ENCODE data around the gene PELI1.
A peak's percentile ranks its signal among the peaks of the same experiment; 100 is the strongest.

The PELI1 gene

GRCh38 chr2:64063454-64063853 is 80.8 kb downstream of the PELI1 start:
- Histone ChIP-seq H3K27me3 (ENCODE audit: control insufficient read depth, low read length) (no peaks in the 10 kb centered on the region), H3K36me3 (ENCODE audit: control insufficient read depth, low read length) (peaks cover 49% of the 10 kb centered on the region), H3K4me2 (ENCODE audit: low read length) (peak overlapping the region; percentile 62), H3K9me3 (ENCODE audit: control insufficient read depth, insufficient read depth, low read length) (no peaks in the 10 kb centered on the region), H3K9me2 (replicated peaks; ENCODE audit: control insufficient read depth, low read length) (no peaks in the 10 kb centered on the region), H4K20me1 (ENCODE audit: control insufficient read depth, insufficient read depth, low read depth, low read length) (no peaks in the 10 kb centered on the region), H3K79me2 (ENCODE audit: control insufficient read depth, low read length) (peaks cover 28% of the 10 kb centered on the region), H3F3A (ENCODE audit: control insufficient read depth, insufficient read depth) (peaks cover 26% of the 10 kb centered on the region), H3K27ac (ENCODE audit: low read depth, low read length) (peak overlapping the region; percentile 96), H3K4me1 (ENCODE audit: control insufficient read depth, low read length) (peaks cover 85% of the 10 kb centered on the region), H3K4me3 (ENCODE audit: low read length) (peak overlapping the region; percentile 65)
- TF ChIP-seq CTCF (IDR thresholded peaks at IDR 0.05; ENCODE audit: low read depth, low read length, poor library complexity, severe bottlenecking) (no peak), EZH2phosphoT487 (IDR thresholded peaks at IDR 0.05; ENCODE audit: borderline replicate concordance, low read length) (no peak)

GRCh38 chr2:64062840-64063239 is 81.4 kb downstream of the PELI1 start:
- H3K9me3 ChIP-seq (ENCODE audit: control insufficient read depth, insufficient read depth, low read length), result no peaks in the 10 kb centered on the region

GRCh38 chr2:64059270-64059669 is 85.0 kb downstream of the PELI1 start:
- no peak overlapping the region for H3K4me2 ChIP-seq (ENCODE audit: low read length)
- TF ChIP-seq EZH2phosphoT487 (IDR thresholded peaks at IDR 0.05; ENCODE audit: borderline replicate concordance, low read length) (no peak), CTCF (IDR thresholded peaks at IDR 0.05; ENCODE audit: low read depth, low read length, poor library complexity, severe bottlenecking) (no peak)
- peaks cover 28% of the 10 kb centered on the region for H3K36me3 ChIP-seq (ENCODE audit: control insufficient read depth, low read length)
- H3K9me3 ChIP-seq (ENCODE audit: control insufficient read depth, insufficient read depth, low read length), result no peaks in the 10 kb centered on the region
- H3K4me1 ChIP-seq (ENCODE audit: control insufficient read depth, low read length), result peaks cover 80% of the 10 kb centered on the region
- peaks cover 21% of the 10 kb centered on the region for H3F3A ChIP-seq (ENCODE audit: control insufficient read depth, insufficient read depth)
- no peaks in the 10 kb centered on the region for H3K9me2 ChIP-seq (replicated peaks; ENCODE audit: control insufficient read depth, low read length)
- H3K27me3 ChIP-seq (ENCODE audit: control insufficient read depth, low read length), result no peaks in the 10 kb centered on the region
- no peaks in the 10 kb centered on the region for H4K20me1 ChIP-seq (ENCODE audit: control insufficient read depth, insufficient read depth, low read depth, low read length)
- H3K27ac ChIP-seq (ENCODE audit: low read depth, low read length), result peak overlapping the region; percentile 10; the same call in 1 of the 2 replicates
- H3K79me2 ChIP-seq (ENCODE audit: control insufficient read depth, low read length), result peaks cover 17% of the 10 kb centered on the region
- H3K4me3 ChIP-seq (ENCODE audit: low read length), result no peak overlapping the region

More at GRCh38 chr2:64062840-64063239, 81.4 kb downstream of the PELI1 start:
- Histone ChIP-seq H3K9me2 (replicated peaks; ENCODE audit: control insufficient read depth, low read length) (no peaks in the 10 kb centered on the region), H3K27ac (ENCODE audit: low read depth, low read length) (peak overlapping the region; percentile 96), H3K4me3 (ENCODE audit: low read length) (peak overlapping the region; percentile 65), H4K20me1 (ENCODE audit: control insufficient read depth, insufficient read depth, low read depth, low read length) (no peaks in the 10 kb centered on the region), H3K4me1 (ENCODE audit: control insufficient read depth, low read length) (peaks cover 91% of the 10 kb centered on the region), H3K79me2 (ENCODE audit: control insufficient read depth, low read length) (peaks cover 28% of the 10 kb centered on the region), H3F3A (ENCODE audit: control insufficient read depth, insufficient read depth) (peaks cover 26% of the 10 kb centered on the region), H3K4me2 (ENCODE audit: low read length) (peak overlapping the region; percentile 62), H3K36me3 (ENCODE audit: control insufficient read depth, low read length) (peaks cover 52% of the 10 kb centered on the region), H3K27me3 (ENCODE audit: control insufficient read depth, low read length) (no peaks in the 10 kb centered on the region)
- TF ChIP-seq CTCF (IDR thresholded peaks at IDR 0.05; ENCODE audit: low read depth, low read length, poor library complexity, severe bottlenecking) (no peak), EZH2phosphoT487 (IDR thresholded peaks at IDR 0.05; ENCODE audit: borderline replicate concordance, low read length) (no peak)

Measured in DOHH2 (cell line).